IMR-90 (cell line): ENCODE data around the gene PAXIP1. TPM values are rescaled to one million over a fixed set of nuclear protein-coding genes. Genes with fewer than 3 reads are reported as not detected.

Experiments
- ATAC-seq: fragments of 200-7000 bp; cut with Tn5 transposase; 2 replicates; pipeline ENCODE4 v1.9.1; 2020; ENCODE audit warnings: low read depth, mild to moderate bottlenecking, moderate library complexity
- BruUV-seq: library from RNA; stranded (reverse); fragments of 400-500 nt; replicated peaks from 2 replicates; lab custom pipeline; 2021; lab: Mats Ljungman, UMichigan
- CTCF ChIA-PET: fragments of 300-600 bp; formaldehyde crosslinking; extraction: SDS; loops from one replicate; lab custom pipeline; 2021; ENCODE audit warnings: antibody characterized with exemption; lab: Yijun Ruan, JAX
- POLR2A ChIA-PET: fragments of 300-600 bp; sonication (Branson Sonifier 250); formaldehyde crosslinking; loops from one replicate; lab custom pipeline; 2022; ENCODE audit warnings: antibody characterized with exemption; ENCODE audit not compliant: unreplicated experiment; lab: Charles Lee
- DNase-seq: peaks from one replicate; pipeline ENCODE4 v3.0.0; 2013
- H2AFZ ChIP-seq: replicated peaks from 2 replicates; pipeline ENCODE3; 2013; ENCODE audit warnings: low read length, mild to moderate bottlenecking; ENCODE audit not compliant: poor library complexity
- H2AK5ac ChIP-seq: 2 replicates; pipeline ENCODE4 v1.6.1; 2013; ENCODE audit warnings: low read depth, low read length, inconsistent platforms
- H2AK9ac ChIP-seq: replicated peaks from 2 replicates; pipeline ENCODE3; 2013; ENCODE audit warnings: mild to moderate bottlenecking, low read depth, low read length, moderate library complexity; ENCODE audit not compliant: poor library complexity
- H2BK120ac ChIP-seq: 2 replicates; pipeline ENCODE4 v1.6.1; 2013; ENCODE audit warnings: low read depth, low read length, inconsistent platforms
- H2BK15ac ChIP-seq: 3 replicates; pipeline ENCODE4 v1.6.1; 2013; ENCODE audit warnings: low read depth, low read length, inconsistent platforms
- H2BK20ac ChIP-seq: 2 replicates; pipeline ENCODE4 v1.6.1; 2013; ENCODE audit warnings: low read depth, mild to moderate bottlenecking, inconsistent platforms, low read length, moderate library complexity
- H2BK5ac ChIP-seq: 2 replicates; pipeline ENCODE4 v1.6.1; 2013; ENCODE audit warnings: mild to moderate bottlenecking, low read depth, low read length, inconsistent platforms; ENCODE audit not compliant: poor library complexity, severe bottlenecking
- H3K14ac ChIP-seq: replicated peaks from 2 replicates; pipeline ENCODE4 v1.6.1; 2013; ENCODE audit warnings: low read depth, low read length, inconsistent platforms
- H3K18ac ChIP-seq: 2 replicates; pipeline ENCODE4 v1.6.1; 2013; ENCODE audit warnings: low read depth, low read length, control low read depth
- H3K23ac ChIP-seq: 2 replicates; pipeline ENCODE4 v1.6.1; 2013; ENCODE audit warnings: low read depth, low read length, inconsistent platforms
- H3K27ac ChIP-seq: 2 replicates; pipeline ENCODE4 v1.5.1; 2013; ENCODE audit warnings: mild to moderate bottlenecking, control low read depth, low read length; ENCODE audit not compliant: insufficient read depth
- H3K27me3 ChIP-seq: 2 replicates; pipeline ENCODE4 v1.6.1; 2013; ENCODE audit warnings: low read length; ENCODE audit not compliant: control insufficient read depth, insufficient read depth
- H3K36me3 ChIP-seq: 2 replicates; pipeline ENCODE4 v1.6.1; 2013; ENCODE audit warnings: low read length, mixed read lengths; ENCODE audit not compliant: control insufficient read depth, insufficient read depth
- H3K4ac ChIP-seq: 2 replicates; pipeline ENCODE4 v1.6.1; 2013; ENCODE audit warnings: low read depth, low read length, inconsistent platforms
- H3K4me1 ChIP-seq: 2 replicates; pipeline ENCODE4 v1.6.1; 2013; ENCODE audit warnings: low read length, mixed read lengths; ENCODE audit not compliant: control insufficient read depth, insufficient read depth
- H3K4me2 ChIP-seq: 2 replicates; pipeline ENCODE4 v1.6.1; 2013; ENCODE audit warnings: low read depth, mild to moderate bottlenecking, control low read depth, low read length, moderate library complexity
- H3K4me3 ChIP-seq: 2 replicates; pipeline ENCODE4 v1.5.1; 2013; ENCODE audit warnings: low read depth, mild to moderate bottlenecking, control low read depth, low read length, moderate library complexity; ENCODE audit not compliant: insufficient read depth
- H3K56ac ChIP-seq: 2 replicates; pipeline ENCODE4 v1.6.1; 2013; ENCODE audit warnings: low read length, inconsistent platforms; ENCODE audit not compliant: insufficient read depth; ENCODE audit errors: extremely low read depth
- H3K79me1 ChIP-seq, 2 experiments: 2 replicates each; pipeline ENCODE4 v1.6.1; 2013; ENCODE audit warnings: low read length in 2 of 2, inconsistent platforms in 1 of 2, low read depth in 1 of 2
- H3K9ac ChIP-seq: 2 replicates; pipeline ENCODE4 v1.6.1; 2013; ENCODE audit warnings: low read depth, low read length, control low read depth
- H3K9me1 ChIP-seq: 2 replicates; pipeline ENCODE4 v1.6.1; 2013; ENCODE audit warnings: low read length, inconsistent platforms; ENCODE audit not compliant: insufficient read depth
- H3K9me3 ChIP-seq: 2 replicates; pipeline ENCODE4 v1.6.1; 2013; ENCODE audit warnings: low read length; ENCODE audit not compliant: control insufficient read depth, insufficient read depth
- H4K20me1 ChIP-seq: 2 replicates; pipeline ENCODE4 v1.6.1; 2013; ENCODE audit warnings: low read length, inconsistent platforms; ENCODE audit not compliant: insufficient read depth
- H4K5ac ChIP-seq: 2 replicates; pipeline ENCODE4 v1.6.1; 2013; ENCODE audit warnings: mild to moderate bottlenecking, low read depth, low read length, control low read depth
- H4K8ac ChIP-seq, 2 experiments: 2 replicates each; pipeline ENCODE4 v1.6.1; 2013; ENCODE audit warnings: low read depth in 2 of 2, low read length in 2 of 2, control low read depth in 1 of 2, inconsistent platforms in 1 of 2
- H4K91ac ChIP-seq: 2 replicates; pipeline ENCODE4 v1.6.1; 2013; ENCODE audit warnings: low read depth, low read length, inconsistent platforms; ENCODE audit not compliant: insufficient read depth
- BHLHE40 ChIP-seq: fragments of 150-350 bp; IDR thresholded peaks from 2 replicates; pipeline ENCODE4 v1.6.1; 2016; ENCODE audit warnings: mild to moderate bottlenecking, low read depth, low read length
- CEBPB ChIP-seq: IDR thresholded peaks from 2 replicates; pipeline ENCODE4 v1.6.1; 2012; ENCODE audit warnings: low read depth, low read length, improper control_type of control experiment
- CHD1 ChIP-seq: IDR thresholded peaks from 2 replicates; pipeline ENCODE4 v1.6.1; 2012; ENCODE audit warnings: low read depth, low read length, improper control_type of control experiment
- CTCF ChIP-seq: conservative IDR thresholded peaks from 2 replicates; pipeline ENCODE4 v1.5.1; 2012; ENCODE audit warnings: mild to moderate bottlenecking, low read depth, low read length, improper control_type of control experiment
- ELK1 ChIP-seq: fragments of 150-350 bp; IDR thresholded peaks from 2 replicates; pipeline ENCODE4 v1.6.1; 2016; ENCODE audit warnings: low read depth, mild to moderate bottlenecking, low read length, moderate library complexity, borderline replicate concordance
- FOS ChIP-seq: fragments of 150-350 bp; IDR thresholded peaks from 2 replicates; pipeline ENCODE4 v1.6.1; 2016; ENCODE audit warnings: low read depth, low read length
- MAFK ChIP-seq: IDR thresholded peaks from 2 replicates; pipeline ENCODE4 v1.6.1; 2012; ENCODE audit warnings: low read depth, low read length, improper control_type of control experiment
- MAZ ChIP-seq: IDR thresholded peaks from 2 replicates; pipeline ENCODE4 v1.6.1; 2012; ENCODE audit warnings: low read depth, mild to moderate bottlenecking, low read length, improper control_type of control experiment, moderate library complexity, borderline replicate concordance
- POLR2A ChIP-seq: IDR thresholded peaks from 2 replicates; pipeline ENCODE4 v1.6.1; 2012; ENCODE audit warnings: mild to moderate bottlenecking, low read depth, low read length
- RAD21 ChIP-seq: IDR thresholded peaks from 2 replicates; pipeline ENCODE4 v1.6.1; 2012; ENCODE audit warnings: low read length, improper control_type of control experiment
- RFX5 ChIP-seq: IDR thresholded peaks from 2 replicates; pipeline ENCODE4 v1.8.0; 2012; ENCODE audit warnings: low read depth, mild to moderate bottlenecking, low read length, moderate library complexity
- USF2 ChIP-seq: fragments of 150-350 bp; IDR thresholded peaks from 2 replicates; pipeline ENCODE4 v1.6.1; 2017; ENCODE audit warnings: mild to moderate bottlenecking, antibody characterized with exemption, low read length, low read depth
- WGBS, 2 experiments: methylation state at CpG; one replicate each; pipeline versions ENCODE4 v1.1.5 to v1.1.7; 2013; ENCODE audit warnings: missing lambda C conversion rate in 2 of 2; ENCODE audit not compliant: insufficient read length in 1 of 2; ENCODE audit errors: extremely low coverage in 2 of 2; 5-methylcytosine and 5-hydroxymethylcytosine counted together
- dilution Hi-C: fragments of 300-500 bp; cut with HindIII; formaldehyde crosslinking; loops from one replicate; pipeline ENCODE4 v1.14.3; 2018; ENCODE audit warnings: low sequenced_read_pairs; ENCODE audit not compliant: unreplicated experiment
- in situ Hi-C: fragments of 300-500 bp; cut with MboI; formaldehyde crosslinking; loops from 3 replicates; pipeline ENCODE4 v1.14.3; 2019; ENCODE audit warnings: low sequenced_read_pairs, inconsistent platforms, mixed read lengths
- intact Hi-C: fragments of 100-400 bp; cut with micrococcal nuclease; formaldehyde crosslinking; loops from 2 replicates; pipeline ENCODE4 v1.10.0; 2022
- polyA plus RNA-seq, 3 experiments: library from polyadenylated mRNA; depleted of rRNA; stranded (reverse); fragments of >200 nt; gene quantifications; 2 replicates each; pipeline ENCODE4 v1.2.3, GENCODE V29; 2012; ENCODE audit warnings: low replicate concordance in 1 of 3
- total RNA-seq: library from RNA; depleted of rRNA; stranded (reverse); fragments of >200 nt; gene quantifications from 2 replicates; pipeline ENCODE4 v1.2.3, GENCODE V29; 2012

PAXIP1 gene
- total and polyA plus RNA-seq, 2 of the 4 experiments (the other 2 are of a cell fraction) = 7.3 to 8.7 TPM

- H2BK20ac ChIP-seq = no peak overlapping the region
- no peak overlapping the region for H3K4me3 ChIP-seq
- H3K14ac ChIP-seq = no peak overlapping the region
- dilution Hi-C loops = no loop called here
- H3K9ac ChIP-seq = no peak overlapping the region
- no peaks in the 10 kb centered on the region for H4K20me1 ChIP-seq
- CTCF ChIA-PET = no interaction called here
- no peaks in the 10 kb centered on the region for H3K9me3 ChIP-seq
- no peak overlapping the region for H3K27ac ChIP-seq
- no CpG with 5 or more reads among the region's 1 CpG for WGBS, 2 experiments
- no peak overlapping the region for H3K23ac ChIP-seq
- H3K36me3 ChIP-seq = no peaks in the 10 kb centered on the region
- H3K4me2 ChIP-seq = no peak overlapping the region
- no peaks in the 10 kb centered on the region for H3K27me3 ChIP-seq
- no peaks in the 10 kb centered on the region for H3K4me1 ChIP-seq
- TF ChIP-seq RFX5 (no peak), FOS (no peak), USF2 (no peak), ELK1 (no peak), BHLHE40 (no peak), CHD1 (no peak), MAFK (no peak), RAD21 (no peak), POLR2A (no peak), CTCF (no peak), MAZ (no peak), CEBPB (no peak)
- no peak overlapping the region for H4K5ac ChIP-seq
- H4K91ac ChIP-seq = no peak overlapping the region
- no peaks in the 10 kb centered on the region for H3K9me1 ChIP-seq
- no peak overlapping the region for H3K56ac ChIP-seq
- H2BK5ac ChIP-seq = no peak overlapping the region
- DNase-seq (no peak), ATAC-seq (no peak)
- H3K18ac ChIP-seq = no peak overlapping the region
- H3K79me1 ChIP-seq = no peaks in the 10 kb centered on the region
- in situ Hi-C loops = no loop called here
- no peak overlapping the region for H4K8ac ChIP-seq
- H2AFZ ChIP-seq = no peak overlapping the region
- no TSS peak for BruUV-seq
- no peak overlapping the region for H3K4ac ChIP-seq
- no peak overlapping the region for H2BK120ac ChIP-seq
- no peak overlapping the region for H2AK9ac ChIP-seq
- POLR2A ChIA-PET = no interaction called here
- intact Hi-C loops = no loop called here
- H2AK5ac ChIP-seq = no peak overlapping the region
- H2BK15ac ChIP-seq = no peak overlapping the region
Measured at GRCh38 chr7:155027879-155028278, 25.0 kb upstream of the PAXIP1 start.
